GOT3 (cell line): ENCODE results near the gene MYBL2.

Experiments
- DNase-seq: peaks from one replicate; lab custom pipeline; 2025; ENCODE audit warnings: mixed read lengths; lab: John Stamatoyannopoulos, UW

MYBL2 gene

DNA sequence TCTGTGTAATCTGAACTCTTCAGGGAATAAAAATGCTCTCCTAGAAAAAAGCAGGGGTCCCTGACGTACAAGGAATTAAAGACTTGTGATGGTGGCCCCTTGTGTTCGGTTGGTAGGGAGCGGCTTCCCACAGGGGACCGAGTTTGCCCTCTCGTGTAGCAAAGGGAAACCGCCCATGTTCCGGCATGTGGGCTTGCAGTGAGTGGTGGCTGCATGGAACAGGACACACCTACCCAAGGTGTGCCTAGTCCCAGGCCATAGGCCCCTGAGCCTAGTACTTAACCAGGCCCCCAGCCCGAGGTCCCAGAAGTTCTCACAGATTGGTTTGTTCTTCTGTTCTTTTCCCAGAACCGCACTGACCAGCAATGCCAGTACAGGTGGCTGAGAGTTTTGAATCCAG lies 15.5 kb downstream of the MYBL2 start:
- DNase-seq = no peak

DNA sequence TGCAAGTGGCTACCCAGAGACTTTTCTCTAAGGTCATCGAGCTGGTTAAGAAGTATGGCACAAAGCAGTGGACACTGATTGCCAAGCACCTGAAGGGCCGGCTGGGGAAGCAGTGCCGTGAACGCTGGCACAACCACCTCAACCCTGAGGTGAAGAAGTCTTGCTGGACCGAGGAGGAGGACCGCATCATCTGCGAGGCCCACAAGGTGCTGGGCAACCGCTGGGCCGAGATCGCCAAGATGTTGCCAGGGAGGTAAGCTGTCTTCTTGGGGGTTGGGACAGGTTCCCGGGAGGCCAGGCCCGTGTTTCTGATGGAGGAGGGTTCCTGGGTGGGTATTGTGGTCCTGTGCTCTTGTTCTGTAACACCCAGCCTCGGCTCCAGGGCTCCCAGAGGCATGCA lies 19.9 kb downstream of the MYBL2 start:
- no peak for DNase-seq

DNA sequence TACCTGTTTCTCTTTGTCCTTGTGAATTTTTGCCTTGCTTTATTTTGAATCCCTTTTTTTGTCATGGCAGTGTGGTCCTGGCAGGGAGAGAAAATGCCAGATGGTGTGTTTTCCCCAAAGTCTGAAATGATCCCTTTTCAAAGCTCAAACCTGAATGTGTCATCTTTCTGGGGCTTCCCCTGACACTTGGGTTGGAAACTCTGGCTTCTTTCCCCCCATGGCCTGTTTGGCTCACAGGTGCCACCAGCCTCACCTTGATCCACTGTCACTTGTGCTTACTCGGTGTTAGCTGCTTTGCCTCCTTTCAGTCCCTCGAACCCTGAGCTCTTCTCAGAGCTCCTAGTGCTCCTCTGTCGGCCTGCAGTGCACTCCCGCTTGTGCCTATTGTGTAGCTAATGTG lies 22.3 kb downstream of the MYBL2 start:
- no peak for DNase-seq

DNA sequence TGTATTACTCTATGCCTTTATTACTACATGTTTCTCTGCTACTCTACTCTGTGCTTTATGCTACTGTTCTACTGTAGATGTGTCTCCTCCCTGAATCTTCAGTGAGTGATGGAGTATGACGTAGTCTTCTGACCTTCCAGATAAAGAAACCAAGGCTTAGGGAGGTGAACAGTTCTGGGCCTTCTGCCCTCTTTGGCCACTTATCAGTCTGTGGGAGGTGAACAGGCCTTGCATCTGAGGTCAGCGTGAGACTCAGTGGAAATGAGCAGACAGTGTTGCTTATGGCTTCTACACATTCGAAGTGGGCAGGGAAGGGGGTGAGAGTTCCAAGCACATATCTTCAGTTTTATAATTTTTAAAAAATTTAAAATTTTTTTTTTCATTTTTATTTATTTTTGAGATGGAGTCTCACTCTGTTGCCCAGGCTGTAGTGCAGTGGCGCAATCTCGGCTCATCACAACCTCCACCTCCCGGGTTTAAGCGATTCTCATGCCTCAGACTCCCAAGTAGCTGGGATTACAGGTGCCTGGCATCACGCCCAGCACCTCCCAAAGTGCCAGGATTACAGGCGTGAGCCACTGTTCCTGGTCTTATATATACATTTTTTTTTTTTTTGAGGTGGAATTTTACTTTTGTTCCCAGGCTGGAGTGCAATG lies 24.2 kb downstream of the MYBL2 start:
- DNase-seq = no peak

DNA sequence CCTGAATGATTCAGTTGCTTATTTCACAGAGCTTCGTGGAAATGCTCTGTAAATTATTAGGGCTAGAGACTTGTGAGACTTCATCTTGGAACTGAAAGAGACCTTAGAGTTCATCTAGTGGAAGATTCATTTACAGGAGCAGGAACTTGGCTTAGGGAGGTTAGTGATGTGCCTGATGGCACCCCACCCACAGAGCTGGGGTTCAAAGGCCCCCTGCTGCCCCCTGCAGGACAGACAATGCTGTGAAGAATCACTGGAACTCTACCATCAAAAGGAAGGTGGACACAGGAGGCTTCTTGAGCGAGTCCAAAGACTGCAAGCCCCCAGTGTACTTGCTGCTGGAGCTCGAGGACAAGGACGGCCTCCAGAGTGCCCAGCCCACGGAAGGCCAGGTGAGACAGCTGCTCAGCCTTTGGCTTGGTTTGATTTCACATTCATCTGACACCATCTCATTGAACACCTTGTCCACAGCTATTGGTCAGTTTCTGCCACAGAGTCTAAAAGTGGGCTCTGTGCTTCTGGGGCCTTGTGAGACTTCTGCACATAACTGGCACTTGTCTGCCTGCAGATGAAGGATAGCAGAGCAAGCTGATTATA lies 25.1 kb downstream of the MYBL2 start:
- DNase-seq = no peak

DNA sequence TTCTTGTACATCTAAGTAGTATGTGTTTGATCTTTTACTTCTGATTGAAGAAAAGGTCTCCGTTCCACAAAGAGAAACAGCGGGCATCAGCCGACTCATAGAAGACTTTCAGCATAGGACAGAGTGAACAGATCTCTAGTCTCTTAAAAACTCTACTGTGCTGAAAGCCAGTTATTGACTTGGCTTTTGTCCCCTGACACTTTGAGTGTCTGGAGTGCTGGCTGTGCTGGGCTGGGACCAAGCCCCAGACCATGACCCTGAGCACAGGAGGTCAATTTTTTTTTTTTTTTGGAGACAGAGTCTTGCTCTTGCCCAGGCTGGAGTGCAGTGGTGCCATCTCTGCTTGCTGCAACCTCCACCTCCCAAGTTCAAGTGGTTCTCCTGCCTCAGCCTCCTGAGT lies 27.8 kb downstream of the MYBL2 start:
- no peak for DNase-seq

DNA sequence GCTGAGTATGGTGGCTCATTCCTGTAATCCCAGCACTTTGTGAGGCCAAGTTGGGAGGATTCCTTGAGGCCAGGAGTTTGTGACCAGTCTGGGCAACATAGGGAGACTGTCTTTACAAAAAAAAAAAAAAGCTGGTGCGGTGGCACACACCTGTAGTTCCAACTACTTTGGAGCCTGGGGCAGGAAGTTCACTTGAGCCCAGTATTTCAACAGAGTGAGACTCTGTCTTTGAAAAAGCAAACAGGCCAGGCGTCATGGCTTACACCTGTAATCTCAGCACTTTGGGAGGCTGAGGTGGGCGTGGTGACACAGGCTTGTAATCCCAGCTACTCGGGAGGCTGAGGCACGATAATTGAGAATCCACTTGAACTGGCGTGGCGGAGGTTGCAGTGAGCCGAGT lies 28.7 kb downstream of the MYBL2 start:
- no peak for DNase-seq

DNA sequence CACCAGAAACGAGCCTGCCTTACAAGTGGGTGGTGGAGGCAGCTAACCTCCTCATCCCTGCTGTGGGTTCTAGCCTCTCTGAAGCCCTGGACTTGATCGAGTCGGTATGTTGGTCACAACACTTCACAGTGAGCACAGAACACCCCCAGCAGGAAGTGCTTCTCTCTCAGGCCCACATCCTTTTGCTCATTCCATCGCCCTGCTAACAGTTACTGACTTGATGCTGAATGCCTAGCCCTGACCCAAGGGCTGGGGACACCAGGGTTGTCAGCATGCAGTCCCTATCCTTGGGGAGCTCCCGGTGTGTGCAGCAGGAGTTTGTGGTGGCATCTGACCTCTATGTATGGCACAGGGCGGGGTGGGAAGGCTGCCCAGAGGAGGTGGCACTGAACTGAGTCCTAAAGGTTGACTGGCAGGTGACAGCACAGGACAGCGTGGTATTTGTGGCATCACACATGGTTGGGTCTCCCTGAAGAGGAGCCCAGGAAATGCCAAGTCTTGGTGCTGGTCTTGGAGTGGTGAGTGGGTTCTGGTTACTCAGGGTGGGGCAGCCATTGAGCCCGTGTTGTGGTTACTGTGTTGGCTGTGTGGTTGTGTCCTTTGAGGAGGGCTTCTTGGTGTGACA lies 33.1 kb downstream of the MYBL2 start:
- DNase-seq = no peak

DNA sequence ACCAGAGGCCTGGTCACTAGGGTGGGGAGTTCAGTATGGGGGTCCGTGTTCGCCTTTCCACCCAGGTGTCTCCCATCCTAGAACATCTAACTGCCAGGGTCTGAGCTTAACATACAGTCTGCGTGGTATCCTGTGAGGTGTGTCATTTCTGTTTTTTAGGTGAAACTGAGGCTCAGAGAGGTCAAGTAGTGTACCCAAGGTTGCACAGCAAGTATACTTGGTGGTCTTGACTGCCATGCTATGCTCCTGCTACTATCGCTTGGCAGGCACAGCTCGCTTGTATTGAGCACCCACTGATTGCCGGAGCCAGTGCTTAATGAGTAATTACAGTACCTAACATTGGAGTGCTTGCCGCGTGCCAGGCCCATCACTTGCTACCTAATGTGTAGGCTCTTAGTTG lies 33.7 kb downstream of the MYBL2 start:
- DNase-seq = no peak

DNA sequence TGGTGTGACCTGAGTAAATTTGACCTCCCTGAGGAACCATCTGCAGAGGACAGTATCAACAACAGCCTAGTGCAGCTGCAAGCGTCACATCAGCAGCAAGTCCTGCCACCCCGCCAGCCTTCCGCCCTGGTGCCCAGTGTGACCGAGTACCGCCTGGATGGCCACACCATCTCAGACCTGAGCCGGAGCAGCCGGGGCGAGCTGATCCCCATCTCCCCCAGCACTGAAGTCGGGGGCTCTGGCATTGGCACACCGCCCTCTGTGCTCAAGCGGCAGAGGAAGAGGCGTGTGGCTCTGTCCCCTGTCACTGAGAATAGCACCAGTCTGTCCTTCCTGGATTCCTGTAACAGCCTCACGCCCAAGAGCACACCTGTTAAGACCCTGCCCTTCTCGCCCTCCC lies 35.6 kb downstream of the MYBL2 start:
- DNase-seq = no peak

DNA sequence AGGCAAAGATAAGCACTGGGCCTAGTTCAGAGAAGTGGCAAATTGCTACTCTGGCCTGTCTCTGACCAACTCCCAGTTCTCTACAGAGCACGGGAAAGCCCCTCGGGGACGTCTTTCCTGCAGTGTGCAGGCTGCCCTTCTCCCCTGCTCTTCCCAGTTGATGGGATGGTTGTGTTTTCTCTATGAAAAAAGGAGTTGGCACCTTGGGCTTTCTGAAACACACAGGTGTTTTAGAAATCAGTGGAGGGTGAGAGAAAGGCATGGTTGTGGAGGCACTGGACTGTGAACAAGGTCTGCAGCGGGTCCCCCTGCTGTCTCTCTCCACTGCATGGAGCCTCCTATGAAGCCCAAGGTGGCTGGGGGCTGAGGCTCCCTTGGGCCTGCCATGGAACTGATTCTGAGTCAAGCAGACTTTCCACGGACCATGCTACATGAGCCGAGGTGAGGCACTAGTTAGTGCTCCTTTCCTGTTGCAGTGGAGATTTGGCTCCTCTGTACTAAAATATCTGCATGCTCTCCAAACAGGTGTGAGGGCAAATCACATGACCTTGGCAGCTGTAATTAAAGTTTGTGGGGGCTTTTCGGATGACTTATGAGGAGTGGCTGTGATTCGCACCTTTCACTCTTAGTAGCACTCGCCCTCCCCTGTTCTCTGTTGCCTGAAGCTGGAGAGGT lies 43.6 kb downstream of the MYBL2 start:
- DNase-seq = no peak

DNA sequence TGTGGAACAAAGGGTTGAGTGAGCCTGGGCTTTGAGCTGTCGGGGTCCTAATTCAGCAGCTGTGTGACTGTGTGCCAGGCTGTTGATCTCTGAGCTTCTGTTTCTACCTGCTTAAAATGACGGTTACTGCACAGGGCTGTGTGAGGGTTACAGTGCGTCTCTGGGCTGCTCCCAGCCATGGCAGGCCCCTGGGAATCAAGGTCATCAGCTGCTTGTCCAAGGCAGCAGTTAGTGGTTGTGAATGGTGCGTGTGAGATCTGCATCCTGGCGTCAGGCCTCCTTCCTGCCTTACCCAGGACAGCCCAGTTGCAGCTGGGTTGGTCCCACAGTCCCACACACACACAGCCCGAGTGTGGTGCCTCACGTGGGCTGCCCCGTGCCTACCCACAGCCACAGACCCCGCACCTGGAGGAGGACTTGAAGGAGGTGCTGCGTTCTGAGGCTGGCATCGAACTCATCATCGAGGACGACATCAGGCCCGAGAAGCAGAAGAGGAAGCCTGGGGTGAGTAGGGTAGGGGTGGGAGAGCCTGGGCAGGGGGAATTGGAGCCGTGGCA lies 44.3 kb downstream of the MYBL2 start:
- DNase-seq = no peak

DNA sequence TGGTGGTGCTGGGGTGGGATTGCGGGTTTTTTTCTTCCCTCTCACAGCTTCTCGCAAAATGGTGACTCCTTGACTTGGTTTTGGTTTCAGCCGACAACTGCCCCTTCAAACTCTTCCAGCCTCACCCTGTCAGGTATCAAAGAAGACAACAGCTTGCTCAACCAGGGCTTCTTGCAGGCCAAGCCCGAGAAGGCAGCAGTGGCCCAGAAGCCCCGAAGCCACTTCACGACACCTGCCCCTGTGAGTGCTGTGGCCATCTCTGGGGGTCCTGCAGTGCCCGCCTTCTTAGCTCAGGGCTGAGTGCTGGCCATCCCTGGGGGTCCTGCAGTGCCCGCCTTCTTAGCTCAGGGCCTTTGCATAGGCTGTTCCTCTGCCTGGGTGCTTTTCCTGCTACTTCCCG lies 48.1 kb downstream of the MYBL2 start:
- no peak for DNase-seq

DNA sequence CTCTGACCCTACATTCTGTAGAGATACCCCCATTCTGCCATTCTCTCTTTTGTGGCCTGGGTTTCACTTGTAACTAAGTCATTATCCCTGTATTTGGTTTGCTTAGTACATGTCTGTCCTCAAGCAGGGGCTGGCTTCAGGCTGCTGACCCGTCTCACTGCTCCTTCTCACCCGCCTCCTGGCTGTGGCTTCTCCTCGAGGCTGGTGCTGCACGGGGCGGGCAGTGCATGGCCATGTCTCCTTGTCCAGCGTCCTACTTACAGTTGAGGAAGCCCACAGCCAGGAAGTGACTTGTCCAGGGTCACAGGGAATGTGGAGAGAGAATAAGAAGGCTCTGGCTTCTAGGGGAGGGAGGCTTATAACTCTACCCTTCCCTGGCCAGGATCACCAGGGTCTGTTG lies 48.6 kb downstream of the MYBL2 start:
- no peak for DNase-seq

DNA sequence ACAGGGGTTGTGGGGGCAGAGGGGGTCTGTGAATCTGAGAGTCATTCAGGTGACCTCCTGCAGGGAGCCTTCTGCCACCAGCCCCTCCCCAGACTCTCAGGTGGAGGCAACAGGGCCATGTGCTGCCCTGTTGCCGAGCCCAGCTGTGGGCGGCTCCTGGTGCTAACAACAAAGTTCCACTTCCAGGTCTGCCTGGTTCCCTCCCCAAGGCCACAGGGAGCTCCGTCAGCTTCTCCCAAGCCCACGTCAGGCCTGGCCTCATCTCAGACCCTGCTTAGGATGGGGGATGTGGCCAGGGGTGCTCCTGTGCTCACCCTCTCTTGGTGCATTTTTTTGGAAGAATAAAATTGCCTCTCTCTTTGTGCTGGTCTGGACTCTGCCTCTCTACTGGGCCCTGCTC lies 49.2 kb downstream of the MYBL2 start:
- no peak for DNase-seq

DNA sequence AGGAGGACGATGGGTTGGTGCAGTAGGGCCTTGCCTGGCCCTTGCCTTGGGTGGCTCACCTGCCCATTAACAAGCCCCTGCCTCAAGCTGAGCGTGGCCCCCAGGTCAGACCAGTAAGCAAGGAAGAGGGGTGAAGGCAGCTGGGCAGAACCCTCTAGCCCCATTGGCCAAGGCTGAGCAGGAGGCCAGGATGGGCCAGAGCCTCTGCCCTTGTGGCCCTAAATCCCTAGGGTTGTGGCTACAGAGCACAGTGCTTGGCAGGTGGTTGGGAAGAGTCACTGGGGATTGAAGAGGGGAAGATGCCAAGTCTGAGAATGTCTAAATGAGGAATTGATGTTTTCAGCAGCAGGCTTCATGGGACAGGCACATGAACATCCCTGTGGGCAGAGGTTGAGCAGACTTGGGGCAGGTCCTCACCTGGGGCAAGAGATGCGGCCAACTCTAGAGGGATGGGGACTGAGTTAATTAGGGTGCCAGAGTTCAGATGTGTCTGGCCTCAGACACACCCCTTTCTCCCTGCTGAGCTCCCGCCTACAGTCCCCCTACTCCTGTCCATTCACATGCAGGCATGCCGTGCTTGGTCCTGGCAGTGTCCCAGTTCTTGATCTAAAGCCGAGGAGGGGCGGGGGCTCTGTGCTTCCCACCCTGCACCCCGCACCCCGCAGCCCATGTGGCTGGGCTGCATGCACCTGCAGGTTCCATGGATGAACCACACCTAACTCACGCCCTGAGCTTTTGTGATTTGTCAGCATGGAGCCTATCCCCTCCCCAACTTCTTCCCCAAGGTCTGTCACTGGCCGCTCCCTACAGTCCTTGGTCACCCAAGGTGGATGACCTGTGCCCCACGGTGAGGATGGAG lies 50.1 kb downstream of the MYBL2 start:
- DNase-seq = no peak

DNA sequence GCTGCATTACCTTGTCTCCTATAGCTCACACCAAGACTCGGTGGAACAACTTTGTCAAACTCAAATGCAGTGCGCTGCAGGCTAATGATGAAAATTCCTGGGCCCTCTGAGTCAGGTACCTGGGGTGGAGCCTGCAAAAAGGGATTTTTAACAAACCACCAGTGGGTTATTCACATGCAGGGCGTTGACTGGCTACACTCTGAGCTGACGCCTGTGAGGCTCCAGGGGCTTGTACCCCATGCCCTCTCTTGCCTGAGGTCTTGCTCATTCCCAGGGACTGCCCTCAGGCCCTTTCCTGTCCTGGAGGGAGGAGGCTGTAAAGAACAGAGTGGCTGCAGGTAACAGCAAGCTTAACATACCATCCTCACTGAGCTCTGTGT lies 50.7 kb downstream of the MYBL2 start:
- no peak for DNase-seq

DNA sequence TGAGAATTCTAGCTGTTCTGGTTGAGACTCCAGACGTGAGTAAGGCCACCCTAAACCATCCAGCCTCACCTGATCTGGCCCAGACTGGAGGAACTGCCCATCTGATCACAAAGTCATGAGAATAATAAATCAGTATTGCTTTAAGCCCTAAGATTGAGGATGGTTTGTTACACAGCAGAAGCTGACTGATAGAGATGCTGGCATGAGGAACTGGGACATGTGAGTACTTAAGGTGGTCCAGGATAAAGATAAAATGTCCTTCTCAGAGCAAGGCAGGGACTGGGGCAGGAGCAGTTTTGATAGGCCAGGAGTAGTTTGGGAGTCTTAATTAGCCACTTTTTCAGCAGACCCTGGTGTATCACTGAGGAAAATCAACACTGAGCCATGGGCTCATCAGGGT lies 53.1 kb downstream of the MYBL2 start:
- no peak for DNase-seq

DNA sequence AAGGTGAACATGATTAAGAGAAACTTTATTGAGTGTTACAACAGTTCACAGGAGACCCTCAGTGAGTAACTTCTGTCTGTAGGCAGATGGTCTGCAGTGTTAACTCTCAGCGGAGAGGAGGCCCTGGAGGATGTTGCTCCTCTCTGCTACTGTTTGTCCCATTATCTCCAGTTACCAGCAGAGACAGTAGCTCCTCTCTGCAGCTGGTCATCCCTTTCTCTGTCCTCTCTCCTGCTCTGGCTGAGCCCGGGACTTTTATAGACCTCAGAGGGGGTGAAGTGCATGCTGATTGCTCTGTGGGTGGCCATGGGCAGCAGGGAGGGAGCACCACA lies 54.1 kb downstream of the MYBL2 start:
- no peak for DNase-seq

DNA sequence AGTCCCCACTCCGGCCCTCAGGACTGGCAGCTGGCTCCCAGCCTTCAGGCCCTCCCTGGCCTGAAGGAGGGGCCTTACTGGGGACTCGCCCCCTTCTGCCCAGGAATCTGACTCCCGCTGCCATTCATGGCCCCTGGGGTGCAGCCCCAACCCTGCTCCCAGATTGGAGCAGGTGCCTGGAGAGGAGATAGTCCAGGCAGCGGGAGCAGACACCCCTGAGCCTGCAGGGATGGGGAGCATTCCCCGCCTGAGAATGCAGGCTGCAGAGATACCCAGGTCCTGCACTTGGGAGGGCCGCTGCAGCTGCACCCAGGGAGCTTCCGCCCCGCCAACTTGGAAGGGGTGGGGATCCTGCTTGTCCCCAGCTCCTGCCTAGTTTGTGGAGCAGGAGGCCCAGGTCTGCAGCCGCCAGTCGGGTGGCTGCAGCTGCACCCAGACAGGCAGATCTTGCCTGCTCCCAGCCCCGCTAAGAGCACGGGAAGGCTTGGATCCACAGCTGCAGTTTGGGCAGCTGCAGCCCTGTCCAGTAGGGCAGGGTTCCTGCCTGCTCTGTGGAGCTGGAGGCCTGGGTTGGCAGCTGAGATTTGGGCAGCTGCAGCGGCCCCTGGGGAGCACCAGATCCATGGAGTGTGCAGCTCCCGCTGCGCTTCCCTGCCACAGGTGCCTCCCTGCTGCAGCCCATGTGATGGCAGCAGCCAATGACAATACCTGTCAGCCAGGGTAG lies 54.7 kb downstream of the MYBL2 start:
- DNase-seq = no peak

DNA sequence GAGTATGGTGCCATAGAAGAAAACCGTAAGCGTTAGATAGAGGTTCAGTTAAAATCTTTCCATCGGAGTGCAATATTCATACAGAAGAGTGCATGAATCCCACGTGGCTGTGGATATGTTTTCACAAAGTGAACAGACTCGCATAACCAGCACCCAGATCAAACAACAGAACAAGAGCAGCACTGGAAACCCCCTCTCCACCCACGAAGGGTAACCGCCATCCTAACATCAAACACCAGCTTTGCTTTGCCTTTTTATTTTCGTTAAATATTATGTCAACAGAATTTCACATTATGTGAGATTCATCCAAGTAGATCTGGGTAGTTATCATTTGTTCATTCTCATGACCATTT lies 55.2 kb downstream of the MYBL2 start:
- no peak for DNase-seq

DNA sequence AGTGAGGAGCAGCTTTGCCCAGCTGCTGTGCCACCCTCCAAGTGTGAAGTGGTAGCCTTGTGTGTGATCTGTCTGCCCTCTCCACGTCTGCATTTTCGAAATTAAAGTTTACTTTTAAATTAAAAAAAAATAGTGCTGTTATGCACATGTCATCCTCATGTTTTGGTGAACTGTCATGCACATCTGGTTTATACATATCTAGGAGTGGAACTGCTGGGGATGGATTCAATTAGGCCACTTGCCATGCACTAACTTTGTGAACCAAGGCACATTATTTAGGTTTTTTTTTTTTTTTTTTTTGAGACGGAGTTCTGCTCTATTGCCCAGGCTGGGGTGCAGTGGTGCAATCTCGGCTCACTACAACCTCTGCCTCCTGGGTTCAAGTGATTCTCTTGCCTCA lies 56.3 kb downstream of the MYBL2 start:
- DNase-seq = no peak
